ENCODE measurements around the gene COBL. TPM values are rescaled to one million over a fixed set of nuclear protein-coding genes. Genes with fewer than 3 reads are reported as not detected.

The COBL gene
- total RNA-seq, 1 donor from 2014 or later: 17.0 TPM

DNA sequence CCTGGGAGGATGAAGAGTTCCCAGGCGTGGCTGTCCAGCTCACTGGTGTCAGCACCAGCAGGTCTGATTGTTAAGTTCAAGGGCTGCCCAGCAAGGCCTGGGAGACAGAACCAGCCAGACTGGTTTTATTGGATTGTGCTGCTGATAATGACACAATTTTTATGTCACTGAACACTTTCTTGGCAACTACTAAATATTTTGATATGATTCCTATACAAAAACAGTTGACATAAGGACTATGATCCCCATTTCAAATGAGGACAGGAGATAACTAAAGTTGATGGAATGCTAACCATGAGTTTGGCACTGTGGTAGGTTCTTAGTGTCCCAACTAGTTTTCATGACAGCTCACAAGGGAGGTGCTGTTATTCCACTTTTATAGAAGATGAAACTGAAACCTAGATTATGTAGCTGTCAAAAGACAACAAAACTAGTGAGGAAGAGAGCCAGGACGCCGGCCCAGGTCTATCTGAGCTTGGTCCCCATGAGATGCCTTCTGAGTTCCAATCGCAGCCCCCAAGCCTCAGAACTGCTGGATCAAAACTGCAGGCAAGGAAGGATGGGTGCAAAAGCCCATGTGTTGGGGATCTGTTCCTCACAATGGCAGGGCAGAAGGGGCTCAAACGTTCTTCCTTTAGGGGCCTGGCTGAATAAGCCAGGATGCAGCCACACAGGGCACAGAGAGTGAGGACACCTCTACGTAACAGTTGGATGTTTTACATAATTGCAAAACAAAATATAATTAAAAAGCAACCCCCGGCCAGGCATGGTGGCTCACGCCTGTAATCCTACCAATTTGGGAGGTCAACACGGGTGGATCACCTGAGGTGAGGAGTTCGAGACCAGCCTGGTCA lies 52.8 kb downstream of the COBL start:
- ATAC-seq (no peak), DNase-seq (ENCODE audit: low spot score) (no peak)
- intact Hi-C loops (cut with DNase I): no loop called here

- ATAC-seq: no peak
- intact Hi-C loops (cut with DNase I): no loop called here
These were observed 53.6 kb downstream of the COBL start for GRCh38 chr7:51262796-51263531.

GRCh38 chr7:51261950-51262795 lies 54.4 kb downstream of the COBL start:
- intact Hi-C loops (cut with DNase I): no loop called here
- DNase-seq (ENCODE audit: low spot score) (no peak), ATAC-seq (no peak)

More at GRCh38 chr7:51262796-51263531, 53.6 kb downstream of the COBL start:
- no peak for DNase-seq (ENCODE audit: low spot score)

DNA sequence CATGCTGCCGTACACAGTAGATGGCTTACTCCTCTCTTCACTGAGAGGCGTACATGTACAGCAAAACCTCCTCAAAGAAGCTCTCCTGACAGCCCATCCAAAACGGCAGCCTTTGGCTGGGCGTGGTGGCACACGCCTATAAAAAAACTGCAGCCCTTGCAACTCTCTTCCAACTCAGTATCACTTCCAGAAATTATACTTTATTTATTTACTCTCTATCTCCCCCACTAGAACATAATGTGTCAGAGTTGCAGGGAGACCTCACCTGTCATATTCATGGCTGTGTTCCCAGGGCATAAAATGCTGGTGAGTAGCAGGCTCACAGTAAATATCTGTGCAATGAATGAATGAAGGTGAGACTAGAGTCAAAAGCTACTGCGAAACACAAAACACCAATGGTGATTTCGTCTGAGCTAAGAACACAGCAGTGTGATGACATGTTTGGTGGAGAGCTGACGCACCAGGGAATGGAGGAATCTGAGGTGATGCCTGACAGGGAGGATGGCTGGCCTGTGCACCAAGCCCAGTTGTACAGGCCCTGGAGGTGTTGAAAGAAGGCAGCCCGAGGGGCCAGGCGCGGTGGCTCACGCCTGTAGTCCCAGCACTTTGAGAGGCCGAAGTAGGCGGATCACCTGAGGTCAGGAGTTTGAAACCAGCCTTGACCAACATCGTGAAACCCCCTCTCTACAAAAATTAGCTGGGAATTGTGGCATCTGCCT lies 55.3 kb downstream of the COBL start:
- ATAC-seq: no peak
- intact Hi-C loops (cut with DNase I): no loop called here
- DNase-seq (ENCODE audit: low spot score): no peak

DNA sequence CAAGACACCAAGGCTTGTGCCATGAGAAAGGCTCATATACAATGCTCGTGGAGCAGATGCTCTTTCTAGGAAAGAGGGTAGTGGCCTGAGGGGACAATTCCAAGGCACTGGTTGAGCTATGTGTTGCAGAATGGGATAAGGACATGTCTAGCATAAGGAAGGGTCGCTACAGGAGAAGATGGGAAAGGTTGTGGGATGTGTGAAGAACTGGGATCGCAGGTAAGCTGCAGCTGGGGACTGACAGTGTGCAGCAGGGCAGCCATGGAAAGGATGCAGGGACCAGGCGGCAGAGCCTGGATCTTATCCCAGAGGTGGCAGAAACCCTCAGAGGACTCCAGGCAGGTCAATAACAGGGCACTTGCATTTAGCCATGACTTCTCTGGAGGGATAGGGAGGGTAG lies 56.1 kb downstream of the COBL start:
- no peak for DNase-seq (ENCODE audit: low spot score)
- intact Hi-C loops (cut with DNase I): no loop called here
- no peak for ATAC-seq

DNA sequence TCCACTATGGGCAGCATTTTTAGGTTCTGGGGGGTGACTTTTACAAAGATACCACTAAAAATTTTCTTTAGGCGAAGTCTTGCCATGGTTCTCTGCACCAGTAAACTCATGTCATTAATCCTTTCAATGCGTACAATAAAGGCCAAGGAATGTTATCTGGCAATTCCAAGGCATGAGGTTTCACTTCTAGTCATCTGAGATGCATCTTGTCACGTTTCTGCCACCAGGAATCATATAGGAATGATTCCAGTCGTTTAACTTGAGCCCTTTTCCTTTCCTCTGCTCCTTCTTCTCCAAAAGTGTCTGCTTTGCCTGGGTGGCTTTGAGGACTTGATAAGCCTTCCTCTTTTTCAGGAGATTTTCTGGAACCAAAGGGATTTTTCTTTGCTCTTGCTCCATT lies 56.8 kb downstream of the COBL start:
- DNase-seq (ENCODE audit: low spot score) (no peak), ATAC-seq (no peak)
- intact Hi-C loops (cut with DNase I): no loop called here

DNA sequence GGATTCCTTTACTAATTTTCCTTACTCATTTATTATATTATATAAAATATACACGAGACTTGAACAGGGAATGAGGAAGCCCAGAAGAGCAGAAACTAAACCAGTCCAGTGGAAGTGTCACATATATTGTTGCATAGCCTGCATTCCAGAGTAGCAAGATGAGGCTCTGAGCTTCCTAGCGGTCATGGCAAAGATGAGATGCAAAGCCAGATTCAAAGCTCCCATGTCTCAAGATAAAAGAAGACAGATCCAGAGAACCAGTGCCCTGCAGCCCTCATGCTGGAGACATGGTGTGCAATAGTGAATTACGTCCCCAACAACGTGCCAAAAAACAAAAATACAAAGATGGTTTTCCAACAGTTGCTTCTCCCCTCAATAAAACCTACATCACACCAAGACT lies 59.7 kb downstream of the COBL start:
- ATAC-seq (no peak), DNase-seq (ENCODE audit: low spot score) (no peak)
- intact Hi-C loops (cut with DNase I): no loop called here

- intact Hi-C loops (cut with DNase I): no loop called here
- peak; percentile 49 for ATAC-seq
These were observed 60.3 kb downstream of the COBL start for GRCh38 chr7:51256209-51256781.

DNA sequence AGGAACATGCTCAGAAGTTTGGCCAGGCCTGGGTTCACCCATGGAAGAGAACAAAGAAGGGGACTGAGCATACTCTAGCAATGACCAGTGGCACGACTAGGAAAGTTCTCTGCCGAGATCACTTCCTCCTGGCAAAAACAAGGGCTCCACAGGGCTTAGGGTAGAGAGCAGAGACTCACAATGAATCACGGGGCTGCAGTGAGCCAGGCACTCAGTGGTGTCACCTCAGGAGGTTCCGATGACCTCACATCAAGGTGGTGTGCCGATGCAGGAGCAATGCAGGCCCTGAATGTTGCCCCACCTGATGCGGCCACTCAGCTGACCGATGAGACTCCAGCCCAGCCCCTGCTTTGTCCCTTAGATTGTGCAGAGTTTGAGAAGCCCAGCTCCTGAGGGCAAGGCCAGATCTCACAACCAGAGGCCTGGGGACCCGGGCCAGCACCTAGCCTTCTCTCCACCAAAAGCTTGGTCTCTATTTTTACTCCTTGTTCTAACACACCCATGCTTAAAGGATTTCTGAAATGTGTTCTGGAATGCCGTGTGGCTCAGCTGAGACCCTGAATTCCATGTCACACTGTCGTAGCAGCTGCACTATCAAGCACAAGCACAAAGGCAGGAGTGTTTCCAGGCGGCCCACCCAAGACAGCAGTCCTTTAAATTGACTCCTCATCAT lies 60.9 kb downstream of the COBL start:
- intact Hi-C loops (cut with DNase I): no loop called here
- DNase-seq (ENCODE audit: low spot score): no peak

More at GRCh38 chr7:51256209-51256781, 60.3 kb downstream of the COBL start:
- no peak for DNase-seq (ENCODE audit: low spot score)

GRCh38 chr7:51255036-51255435 lies 61.6 kb downstream of the COBL start:
- no peak for ATAC-seq
- intact Hi-C loops (cut with DNase I): no loop called here
- no peak for DNase-seq (ENCODE audit: low spot score)

More for the DNA sequence above, 60.9 kb downstream of the COBL start:
- ATAC-seq: peak; percentile 24

- DNase-seq (ENCODE audit: low spot score): no peak
- intact Hi-C loops (cut with DNase I): no loop called here
- ATAC-seq: no peak
These were observed 63.5 kb downstream of the COBL start for GRCh38 chr7:51253157-51253556.

DNA sequence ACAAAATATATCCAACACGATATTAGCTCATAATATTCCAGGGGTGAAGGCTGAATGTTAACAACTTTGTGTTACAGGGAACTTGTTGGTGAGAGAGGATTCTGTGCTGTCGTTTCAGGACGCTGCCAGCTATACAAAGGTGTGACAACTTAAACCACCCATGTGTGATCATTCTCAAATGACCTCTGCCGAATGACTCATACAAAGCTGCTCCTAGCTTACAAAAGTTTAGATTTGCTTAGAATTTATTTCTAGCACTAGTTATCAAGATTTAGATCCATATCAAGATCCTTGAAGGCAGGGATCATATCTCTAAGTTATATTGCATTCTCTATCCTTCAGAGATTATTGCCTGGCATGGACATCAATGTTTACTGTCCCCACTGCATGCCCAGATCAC lies 65.3 kb downstream of the COBL start:
- DNase-seq (ENCODE audit: low spot score) (no peak), ATAC-seq (no peak)
- intact Hi-C loops (cut with DNase I): no loop called here

DNA sequence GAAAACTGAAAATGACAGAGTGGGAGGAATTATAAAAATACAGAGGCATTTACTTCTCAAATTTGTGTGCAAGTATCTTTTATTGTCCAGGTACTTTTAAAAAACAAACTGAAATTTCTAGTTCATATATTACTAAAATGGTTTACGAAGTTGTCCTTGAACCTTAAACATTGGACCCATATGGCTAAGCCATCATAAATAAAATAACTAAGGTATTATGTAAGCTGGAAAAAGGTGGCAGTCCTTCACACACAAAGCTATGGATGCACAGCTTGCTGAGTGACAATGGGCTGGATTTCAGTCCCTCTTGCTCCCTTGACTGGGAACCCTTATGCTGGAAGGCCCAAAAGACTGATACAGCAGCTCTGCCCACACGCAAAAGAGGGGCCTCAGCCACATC lies 66.1 kb downstream of the COBL start:
- intact Hi-C loops (cut with DNase I): no loop called here
- ATAC-seq (no peak), DNase-seq (ENCODE audit: low spot score) (no peak)

DNA sequence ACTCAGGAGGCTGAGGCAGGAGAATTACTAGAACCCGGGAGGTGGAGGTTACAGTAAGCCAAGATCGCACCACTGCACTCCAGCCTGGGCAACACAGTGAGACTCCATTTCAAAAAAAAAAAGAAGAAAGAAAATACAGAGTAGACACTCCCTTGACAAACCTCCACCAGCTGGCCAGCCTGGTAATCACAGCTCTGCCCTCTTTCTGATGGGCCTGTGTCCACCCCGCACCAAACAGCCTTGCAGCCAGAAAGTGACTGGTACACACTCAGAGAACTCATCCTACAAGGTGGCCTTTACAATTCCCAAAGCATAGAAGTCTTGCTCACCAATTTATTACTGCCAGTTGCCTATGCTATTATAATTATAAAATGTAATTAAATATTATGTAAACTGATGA lies 66.6 kb downstream of the COBL start:
- DNase-seq (ENCODE audit: low spot score) (no peak), ATAC-seq (no peak)
- intact Hi-C loops (cut with DNase I): no loop called here

GRCh38 chr7:51249187-51249945 lies 67.2 kb downstream of the COBL start:
- ATAC-seq (no peak), DNase-seq (ENCODE audit: low spot score) (no peak)
- intact Hi-C loops (cut with DNase I): no loop called here

DNA sequence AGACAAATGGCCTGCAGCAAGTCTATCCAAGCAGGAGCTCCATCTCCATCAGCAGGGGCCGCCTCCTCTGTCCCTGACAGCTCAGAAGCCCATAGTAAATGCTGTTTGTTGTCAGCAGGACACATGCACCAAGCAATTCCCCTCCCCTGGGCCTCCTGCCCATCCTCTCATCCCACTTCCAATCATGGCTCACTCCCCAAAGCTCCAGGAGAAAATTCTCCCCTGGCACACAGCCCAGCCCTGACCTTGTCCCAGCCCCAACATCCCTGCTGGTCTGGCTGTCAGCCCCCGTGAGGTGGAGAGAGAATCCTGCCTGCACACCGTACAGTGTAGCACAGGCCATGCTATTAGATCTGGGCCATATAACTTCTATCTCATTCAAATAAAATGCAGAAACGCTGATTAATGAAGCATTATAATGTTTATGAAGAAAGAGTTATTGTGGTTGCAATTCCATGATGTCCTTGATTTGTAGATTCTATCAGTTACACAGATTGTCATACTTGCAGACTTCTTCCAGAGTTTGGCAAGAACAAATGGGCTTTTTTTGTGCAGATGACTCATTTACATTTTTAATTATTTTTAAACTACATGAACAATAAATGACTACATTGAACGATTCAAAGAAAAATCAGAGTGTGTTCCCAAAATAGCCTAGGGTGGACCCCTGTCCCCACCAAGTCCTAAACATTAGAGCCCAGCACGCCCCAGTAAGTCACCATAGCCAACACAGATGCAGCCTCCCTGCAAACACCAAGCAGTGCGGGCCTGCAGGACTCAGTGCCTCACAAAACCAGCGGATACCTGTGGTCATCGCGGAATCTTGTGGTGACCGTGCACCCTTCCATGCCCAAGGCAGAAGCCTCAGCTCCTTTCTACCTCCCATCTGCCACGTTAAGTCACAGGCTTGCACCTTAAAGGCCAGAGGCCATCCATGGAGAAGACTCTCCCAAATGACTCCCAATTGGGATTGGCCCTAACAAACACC lies 70.1 kb downstream of the COBL start:
- ATAC-seq (no peak), DNase-seq (ENCODE audit: low spot score) (no peak)
- intact Hi-C loops (cut with DNase I): no loop called here
